Gastroesophageal sphincter (tissue), 3 donors: Measurements from ENCODE around the gene SMARCC1.

Experiments
- POLR2A ChIP-seq, 2 donors: fragments of 450-650 bp; IDR thresholded peaks; one replicate each; pipeline ENCODE4 v1.6.1; 2017; ENCODE audit warnings: antibody characterized with exemption in 2 of 2, mild to moderate bottlenecking in 2 of 2, moderate library complexity in 1 of 2
- POLR2AphosphoS5 ChIP-seq: sonication (generic); formaldehyde crosslinking; IDR thresholded peaks from one replicate; pipeline ENCODE4 v1.6.1; 2017; ENCODE audit warnings: antibody characterized with exemption
- TF ChIP-seq, protein P1 (sequence below), 4 experiments: fragments of 200-600 bp in 2 of 4; fragments of 450-650 bp in 2 of 4; sonication (generic) in 1 of 4; IDR thresholded peaks; one replicate each; pipeline ENCODE4 v1.5.1; 2017 to 2019; ENCODE audit warnings: antibody characterized with exemption in 4 of 4, mild to moderate bottlenecking in 2 of 4, moderate library complexity in 2 of 4

- TF ChIP-seq POLR2A (IDR thresholded peaks at IDR 0.05) (no peak), POLR2AphosphoS5 (no peak)
- TF ChIP-seq, protein P1, sequence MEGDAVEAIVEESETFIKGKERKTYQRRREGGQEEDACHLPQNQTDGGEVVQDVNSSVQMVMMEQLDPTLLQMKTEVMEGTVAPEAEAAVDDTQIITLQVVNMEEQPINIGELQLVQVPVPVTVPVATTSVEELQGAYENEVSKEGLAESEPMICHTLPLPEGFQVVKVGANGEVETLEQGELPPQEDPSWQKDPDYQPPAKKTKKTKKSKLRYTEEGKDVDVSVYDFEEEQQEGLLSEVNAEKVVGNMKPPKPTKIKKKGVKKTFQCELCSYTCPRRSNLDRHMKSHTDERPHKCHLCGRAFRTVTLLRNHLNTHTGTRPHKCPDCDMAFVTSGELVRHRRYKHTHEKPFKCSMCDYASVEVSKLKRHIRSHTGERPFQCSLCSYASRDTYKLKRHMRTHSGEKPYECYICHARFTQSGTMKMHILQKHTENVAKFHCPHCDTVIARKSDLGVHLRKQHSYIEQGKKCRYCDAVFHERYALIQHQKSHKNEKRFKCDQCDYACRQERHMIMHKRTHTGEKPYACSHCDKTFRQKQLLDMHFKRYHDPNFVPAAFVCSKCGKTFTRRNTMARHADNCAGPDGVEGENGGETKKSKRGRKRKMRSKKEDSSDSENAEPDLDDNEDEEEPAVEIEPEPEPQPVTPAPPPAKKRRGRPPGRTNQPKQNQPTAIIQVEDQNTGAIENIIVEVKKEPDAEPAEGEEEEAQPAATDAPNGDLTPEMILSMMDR (IDR thresholded peaks at IDR 0.05) = no peak
These were observed 77.5 kb downstream of the SMARCC1 start for GRCh38 chr3:47704237-47704612.
